OCI-LY3 (cell line): ENCODE data around the gene METAP2.
"Not testable (repeated sequence)": the region's sequence is repeated elsewhere in the genome, so short reads cannot be mapped to it uniquely, and the experiment has no call there.

Source experiments
- EZH2phosphoT487 ChIP-seq: fragments of 200-600 bp; shearing (Covaris generic); IDR thresholded peaks from 2 replicates; pipeline ENCODE4 v1.6.1; 2018; ENCODE audit warnings: antibody characterized with exemption, mixed run types, low read depth
- TF ChIP-seq, protein P1 (sequence below): fragments of 200-600, 300-600 bp; sonication (generic); IDR thresholded peaks from 2 replicates; pipeline ENCODE4 v1.5.1; 2014; ENCODE audit warnings: antibody characterized with exemption, low read length, low read depth

DNA sequence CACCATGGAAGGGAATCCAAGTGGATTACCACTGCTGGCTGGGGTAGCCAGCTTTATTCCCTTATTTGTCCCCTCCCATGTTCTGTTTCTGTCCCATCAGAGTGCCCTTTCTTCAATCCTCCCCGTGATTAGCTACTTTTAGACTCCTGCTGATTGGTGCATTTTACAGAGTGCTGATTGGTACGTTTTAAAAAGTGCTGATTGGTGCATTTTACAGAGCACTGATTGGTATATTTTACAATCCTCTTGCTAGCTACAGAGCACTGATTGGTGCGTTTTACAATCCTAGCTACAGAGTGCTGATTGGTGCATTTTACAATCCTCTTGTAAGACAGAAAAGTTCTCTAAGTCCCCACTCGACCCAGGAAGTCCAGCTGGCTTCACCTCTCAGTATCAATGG lies 28.9 kb upstream of the METAP2 start:
- TF ChIP-seq, protein P1, sequence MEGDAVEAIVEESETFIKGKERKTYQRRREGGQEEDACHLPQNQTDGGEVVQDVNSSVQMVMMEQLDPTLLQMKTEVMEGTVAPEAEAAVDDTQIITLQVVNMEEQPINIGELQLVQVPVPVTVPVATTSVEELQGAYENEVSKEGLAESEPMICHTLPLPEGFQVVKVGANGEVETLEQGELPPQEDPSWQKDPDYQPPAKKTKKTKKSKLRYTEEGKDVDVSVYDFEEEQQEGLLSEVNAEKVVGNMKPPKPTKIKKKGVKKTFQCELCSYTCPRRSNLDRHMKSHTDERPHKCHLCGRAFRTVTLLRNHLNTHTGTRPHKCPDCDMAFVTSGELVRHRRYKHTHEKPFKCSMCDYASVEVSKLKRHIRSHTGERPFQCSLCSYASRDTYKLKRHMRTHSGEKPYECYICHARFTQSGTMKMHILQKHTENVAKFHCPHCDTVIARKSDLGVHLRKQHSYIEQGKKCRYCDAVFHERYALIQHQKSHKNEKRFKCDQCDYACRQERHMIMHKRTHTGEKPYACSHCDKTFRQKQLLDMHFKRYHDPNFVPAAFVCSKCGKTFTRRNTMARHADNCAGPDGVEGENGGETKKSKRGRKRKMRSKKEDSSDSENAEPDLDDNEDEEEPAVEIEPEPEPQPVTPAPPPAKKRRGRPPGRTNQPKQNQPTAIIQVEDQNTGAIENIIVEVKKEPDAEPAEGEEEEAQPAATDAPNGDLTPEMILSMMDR, result not testable (repeated sequence)
- not testable (repeated sequence) for TF ChIP-seq EZH2phosphoT487
